Ovary (tissue), 3 donors: Measurements from ENCODE around the gene BCL11B.

Source experiments
- POLR2A ChIP-seq: fragments of 450-650 bp; IDR thresholded peaks from one replicate; pipeline ENCODE4 v1.6.1; 2017; ENCODE audit warnings: antibody characterized with exemption, mild to moderate bottlenecking, moderate library complexity
- TF ChIP-seq, protein P1 (sequence below), 3 donors: fragments of 450-650 bp in 2 of 3; fragments of 200-600 bp in 1 of 3; IDR thresholded peaks; one replicate each; pipeline versions ENCODE4 v1.5.1 to v1.8.0; 2016 to 2022; ENCODE audit warnings: antibody characterized with exemption in 3 of 3, mild to moderate bottlenecking in 1 of 3
- donor health status: DM: no; HTN: no; CAD: no.

DNA sequence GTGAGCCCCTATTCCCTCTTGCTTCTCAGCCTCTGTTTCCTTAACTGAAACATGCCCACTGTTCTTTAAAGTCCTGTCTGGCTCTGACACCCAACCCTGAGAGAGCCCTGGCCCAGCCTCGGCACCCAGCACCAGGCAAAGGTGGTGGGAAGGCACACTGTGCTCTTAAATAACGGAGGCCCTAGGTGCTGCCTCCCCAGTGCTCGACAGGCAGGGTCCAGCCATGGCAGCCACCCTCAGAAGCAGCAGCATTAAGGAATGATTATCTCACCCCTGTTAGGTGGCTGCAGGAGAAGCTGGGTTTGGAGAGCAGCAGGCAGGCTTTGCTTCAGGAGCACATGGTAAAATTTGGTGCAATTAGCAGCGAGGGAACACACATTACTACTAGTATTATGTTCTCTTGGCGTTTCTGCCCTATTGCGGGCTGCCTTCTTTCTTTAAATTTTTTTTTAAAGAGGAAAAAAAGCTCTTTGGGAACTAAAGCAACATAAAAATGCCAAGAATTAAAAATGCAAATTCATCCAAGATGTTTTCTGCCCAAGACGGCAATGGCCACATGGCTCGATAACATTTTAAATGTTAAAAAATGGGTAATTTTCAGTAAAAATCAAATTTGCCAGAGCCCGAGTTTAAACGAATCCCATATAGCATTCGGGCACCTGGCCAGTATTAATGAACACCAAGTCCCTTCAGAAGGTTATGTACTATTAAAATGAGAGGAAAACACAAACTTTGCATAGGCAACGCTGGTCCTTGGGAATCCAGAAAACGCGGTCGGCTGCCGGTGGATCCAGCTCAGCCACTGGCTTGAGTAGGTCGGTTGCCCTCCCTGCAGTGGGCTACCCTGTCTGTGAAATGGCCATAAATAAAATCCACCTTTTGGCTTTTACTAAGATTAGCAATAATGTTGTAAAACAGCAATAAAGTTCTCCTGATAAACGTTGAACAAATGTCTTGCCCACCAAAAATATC is 152.2 kb downstream of the BCL11B start:
- TF ChIP-seq, protein P1, sequence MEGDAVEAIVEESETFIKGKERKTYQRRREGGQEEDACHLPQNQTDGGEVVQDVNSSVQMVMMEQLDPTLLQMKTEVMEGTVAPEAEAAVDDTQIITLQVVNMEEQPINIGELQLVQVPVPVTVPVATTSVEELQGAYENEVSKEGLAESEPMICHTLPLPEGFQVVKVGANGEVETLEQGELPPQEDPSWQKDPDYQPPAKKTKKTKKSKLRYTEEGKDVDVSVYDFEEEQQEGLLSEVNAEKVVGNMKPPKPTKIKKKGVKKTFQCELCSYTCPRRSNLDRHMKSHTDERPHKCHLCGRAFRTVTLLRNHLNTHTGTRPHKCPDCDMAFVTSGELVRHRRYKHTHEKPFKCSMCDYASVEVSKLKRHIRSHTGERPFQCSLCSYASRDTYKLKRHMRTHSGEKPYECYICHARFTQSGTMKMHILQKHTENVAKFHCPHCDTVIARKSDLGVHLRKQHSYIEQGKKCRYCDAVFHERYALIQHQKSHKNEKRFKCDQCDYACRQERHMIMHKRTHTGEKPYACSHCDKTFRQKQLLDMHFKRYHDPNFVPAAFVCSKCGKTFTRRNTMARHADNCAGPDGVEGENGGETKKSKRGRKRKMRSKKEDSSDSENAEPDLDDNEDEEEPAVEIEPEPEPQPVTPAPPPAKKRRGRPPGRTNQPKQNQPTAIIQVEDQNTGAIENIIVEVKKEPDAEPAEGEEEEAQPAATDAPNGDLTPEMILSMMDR (IDR thresholded peaks at IDR 0.05): no peak
- no peak for TF ChIP-seq POLR2A
